Hepatic stellate cell (primary cell): ENCODE data around the gene CTBP1.
A peak's percentile ranks its signal among the peaks of the same experiment; 100 is the strongest.

Experiments
- DNase-seq: peaks from one replicate; pipeline ENCODE4 v3.0.0; 2011; ENCODE audit warnings: low spot score

The CTBP1 gene

GRCh38 chr4:1249731-1250526, 999 bp upstream of the CTBP1 start:
- no peak for DNase-seq

DNA sequence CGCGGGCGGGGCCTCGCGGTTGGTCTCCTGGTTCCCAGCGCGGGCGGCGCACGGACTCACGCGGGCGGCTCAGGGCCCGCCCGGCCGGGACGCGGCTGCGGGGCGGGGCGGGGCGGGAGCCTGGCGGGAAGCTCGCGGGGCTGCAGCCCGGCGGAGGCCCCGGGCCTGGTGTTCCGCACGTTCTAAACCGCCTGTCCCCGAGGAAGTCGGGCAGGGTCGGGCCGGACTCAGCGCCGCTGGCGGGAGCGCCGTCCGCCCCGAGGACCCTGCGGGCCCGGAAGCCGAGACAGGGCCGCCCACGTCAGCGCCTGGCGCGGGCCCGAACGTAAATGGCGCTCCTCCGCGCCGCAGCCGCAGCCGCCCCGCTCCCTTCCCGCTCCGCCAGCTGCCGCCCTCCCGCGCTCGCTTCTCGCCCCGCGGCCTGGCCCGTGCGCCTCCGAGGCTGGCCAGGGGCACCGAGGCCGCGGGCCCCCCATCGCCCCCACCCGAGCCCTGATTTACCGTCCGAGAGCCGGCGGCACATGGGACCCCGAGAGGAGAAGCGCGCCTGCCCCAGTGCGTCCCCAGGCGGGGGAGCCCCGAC, 309 bp upstream of the CTBP1 start:
- peak; percentile 48 for DNase-seq

DNA sequence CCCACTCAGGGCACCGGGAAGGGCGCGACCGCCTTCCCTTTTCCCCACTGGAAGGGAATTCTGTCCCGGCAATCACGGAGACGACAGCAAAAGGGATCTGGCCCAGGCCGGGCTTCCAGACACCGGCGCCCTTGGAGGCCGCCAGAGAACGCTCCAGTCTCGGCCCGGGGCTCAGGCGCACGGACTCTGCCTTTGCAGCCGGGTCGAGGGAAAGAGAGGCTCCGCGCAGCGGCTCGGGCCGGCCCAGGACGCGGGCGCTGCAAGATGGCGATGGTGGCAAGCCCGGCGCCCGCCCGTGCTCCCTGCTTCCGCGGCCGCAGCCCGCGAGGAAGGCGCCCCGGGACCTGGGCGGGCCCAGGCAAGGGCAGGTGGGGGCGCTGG, 1.1 kb downstream of the CTBP1 start:
- peak; percentile 58 for DNase-seq

DNA sequence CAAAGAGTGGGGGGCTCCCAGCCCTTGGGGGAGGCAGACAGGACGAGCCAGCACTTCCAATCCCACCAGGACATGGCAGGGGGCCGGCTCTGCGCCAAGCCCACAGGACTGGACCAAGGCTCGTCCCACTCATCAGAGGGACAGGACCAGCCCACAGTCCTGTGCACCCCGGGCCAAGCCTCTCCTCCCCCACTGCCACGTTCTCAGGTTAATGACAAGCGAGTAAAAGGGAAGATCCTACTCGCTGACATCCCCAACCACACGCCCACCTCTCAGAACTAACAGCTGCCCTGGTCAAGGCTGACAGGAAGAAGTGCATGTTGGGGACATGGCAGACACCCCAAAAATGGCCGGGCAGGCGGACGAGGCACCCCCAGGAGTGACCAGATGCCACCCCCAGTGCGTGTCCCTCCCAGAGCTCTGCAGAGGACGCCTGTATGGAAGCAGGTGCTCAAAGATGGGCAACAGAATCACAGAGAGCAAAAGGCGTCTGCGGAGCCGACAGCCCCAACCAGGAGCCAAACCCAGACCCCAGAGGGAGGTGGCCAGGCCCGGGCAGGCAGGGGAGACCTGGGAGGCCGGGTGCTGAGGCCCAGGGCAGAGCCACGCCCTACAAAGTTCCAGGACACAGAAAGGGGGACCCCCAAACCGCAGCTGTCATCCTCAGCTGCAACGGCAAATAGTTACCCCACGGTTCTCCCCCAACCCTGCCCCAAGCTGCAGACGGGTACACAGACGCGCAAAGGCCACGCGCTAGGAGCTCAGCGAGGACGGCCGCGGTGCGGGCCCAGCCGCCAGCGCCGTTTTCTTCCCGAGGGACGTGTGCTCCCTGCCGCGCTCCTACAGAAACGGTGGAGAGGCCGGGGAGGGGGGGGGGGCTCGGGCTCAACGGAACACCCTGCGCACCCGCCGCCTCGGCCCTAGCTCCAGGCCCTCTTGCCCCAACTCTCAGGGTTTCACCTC, 1.7 kb downstream of the CTBP1 start:
- DNase-seq: peak; percentile 47

- peak; percentile 23 for DNase-seq
Observed at GRCh38 chr4:1246111-1246881, 2.6 kb downstream of the CTBP1 start.

DNA sequence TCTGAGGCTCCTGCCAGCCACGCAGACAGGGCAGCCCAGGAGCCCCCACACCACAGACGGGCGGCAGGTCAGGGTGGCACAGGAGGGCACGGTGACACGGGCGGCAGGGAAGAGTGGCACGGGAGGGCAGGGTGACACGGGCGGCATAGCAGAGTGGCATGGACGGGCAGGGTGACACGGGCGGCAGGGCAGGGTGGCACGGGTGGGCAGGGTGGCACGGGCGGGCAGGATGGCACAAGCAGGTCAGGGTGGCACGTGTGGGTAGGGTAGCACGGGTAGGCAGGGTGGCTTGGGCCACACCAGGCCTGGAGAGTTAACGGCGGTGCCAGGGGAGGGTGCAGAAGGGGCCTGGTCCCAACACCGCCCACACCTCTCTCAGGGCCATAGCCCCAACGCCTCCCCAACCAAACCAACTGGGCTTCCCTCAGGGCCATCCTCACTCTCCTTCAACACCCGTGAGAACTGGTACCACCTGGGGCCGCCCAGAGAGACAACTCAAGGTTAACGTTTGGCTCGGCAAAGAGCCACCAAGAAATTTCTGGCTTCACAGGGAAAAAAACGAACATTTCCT, 3.4 kb downstream of the CTBP1 start:
- DNase-seq: no peak

- no peak for DNase-seq
Observed at GRCh38 chr4:1244978-1245471, 3.9 kb downstream of the CTBP1 start.

GRCh38 chr4:1244081-1244977, 4.6 kb downstream of the CTBP1 start:
- no peak for DNase-seq

- DNase-seq: no peak
Observed at GRCh38 chr4:1243451-1244080, 5.4 kb downstream of the CTBP1 start.

DNA sequence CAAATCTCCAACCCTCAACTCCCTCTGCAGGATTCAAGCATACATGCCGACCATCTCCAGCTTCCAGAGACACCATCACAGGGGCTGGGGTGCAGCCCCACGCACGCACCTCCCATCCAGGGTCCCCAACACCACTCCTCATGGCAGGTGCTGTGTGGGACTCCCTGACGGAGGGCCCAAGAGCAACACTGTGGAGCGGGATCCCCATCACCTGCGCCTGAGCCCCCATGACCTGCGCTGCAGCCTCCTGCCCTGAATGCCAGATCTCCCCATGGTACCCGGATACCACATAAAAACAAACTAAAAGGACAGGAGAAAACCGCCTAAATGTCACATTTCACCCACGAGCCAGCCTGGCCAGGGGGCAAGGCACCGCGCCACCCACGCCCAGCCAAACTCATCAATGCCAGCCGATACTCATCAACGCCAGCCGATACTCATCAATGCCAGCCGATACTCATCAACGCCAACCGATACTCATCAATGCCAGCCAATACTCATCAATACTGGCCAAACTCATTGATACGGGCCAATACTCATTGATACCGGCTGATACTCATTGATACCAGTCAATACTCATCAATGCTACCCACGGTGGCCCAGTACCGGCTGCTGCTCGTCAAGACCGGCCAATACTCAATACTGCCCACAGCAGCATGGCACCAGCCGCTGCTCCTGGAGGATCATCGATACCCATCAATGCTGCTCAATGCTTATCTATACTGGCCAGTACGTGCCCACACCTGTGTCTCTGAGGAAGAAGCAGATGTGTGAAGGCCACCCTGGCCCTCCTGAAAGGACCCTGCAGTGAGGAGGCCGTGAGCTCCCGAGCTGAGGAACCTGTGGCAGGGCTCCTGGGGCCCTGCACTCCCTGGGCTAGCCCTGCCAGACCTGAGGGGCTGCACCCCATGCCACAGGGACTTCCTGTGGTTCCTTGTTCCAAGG, 6.2 kb downstream of the CTBP1 start:
- no peak for DNase-seq

GRCh38 chr4:1241936-1242505, 6.9 kb downstream of the CTBP1 start:
- DNase-seq: no peak

DNA sequence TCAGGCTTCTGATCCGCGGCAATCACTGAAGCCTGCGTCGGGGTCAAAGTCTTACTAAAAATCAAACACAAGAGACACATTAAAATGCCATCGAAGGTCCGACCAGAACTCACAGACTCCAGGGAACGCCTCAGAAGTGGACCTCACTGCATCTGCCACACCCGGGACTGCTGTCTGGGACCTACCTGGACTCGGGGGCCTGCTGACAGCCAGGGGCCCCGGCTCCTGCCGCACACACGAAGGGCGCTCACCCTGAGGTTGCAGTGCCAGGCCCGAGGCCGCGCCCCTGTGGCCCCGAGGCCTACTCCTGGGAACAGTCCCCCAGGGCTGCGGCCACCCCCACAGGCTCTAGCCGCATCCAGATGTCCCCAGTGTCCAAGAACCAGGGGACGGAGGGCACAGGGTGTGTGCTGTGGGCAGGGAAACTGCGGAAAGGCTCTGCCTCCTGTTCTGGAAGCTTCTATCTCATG, 7.4 kb downstream of the CTBP1 start:
- DNase-seq: no peak

- no peak for DNase-seq
Observed at GRCh38 chr4:1240721-1241465, 8.0 kb downstream of the CTBP1 start.

DNA sequence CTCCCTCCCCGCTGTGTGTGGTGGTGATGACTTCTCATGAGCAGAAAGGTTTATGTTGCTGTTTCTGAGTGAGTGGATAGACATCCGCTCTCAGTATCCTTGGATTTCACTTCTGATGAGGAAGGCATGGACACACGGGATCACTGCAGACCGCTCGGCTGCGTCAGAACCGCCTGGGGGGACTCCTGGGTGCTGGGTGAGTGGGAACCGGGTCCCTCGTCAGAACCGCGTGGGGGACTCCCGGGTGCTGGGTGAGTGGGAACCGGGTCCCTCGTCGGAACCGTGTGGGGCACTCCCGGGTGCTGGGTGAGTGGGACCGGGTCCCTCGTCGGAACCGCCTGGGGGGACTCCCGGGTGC, 9.0 kb downstream of the CTBP1 start:
- no peak for DNase-seq

GRCh38 chr4:1239141-1239949, 9.6 kb downstream of the CTBP1 start:
- no peak for DNase-seq

GRCh38 chr4:1238676-1239000, 10.3 kb downstream of the CTBP1 start:
- no peak for DNase-seq
